ENCODE measurements around the gene SRSF9. TPM values are rescaled to one million over a fixed set of nuclear protein-coding genes. Genes with fewer than 3 reads are reported as not detected.

SRSF9 gene
- total and polyA plus RNA-seq, 2 of the 13 experiments (the other 11 are each of a cell fraction or from before 2014, with no cell fraction given) = 125 to 144 TPM

DNA sequence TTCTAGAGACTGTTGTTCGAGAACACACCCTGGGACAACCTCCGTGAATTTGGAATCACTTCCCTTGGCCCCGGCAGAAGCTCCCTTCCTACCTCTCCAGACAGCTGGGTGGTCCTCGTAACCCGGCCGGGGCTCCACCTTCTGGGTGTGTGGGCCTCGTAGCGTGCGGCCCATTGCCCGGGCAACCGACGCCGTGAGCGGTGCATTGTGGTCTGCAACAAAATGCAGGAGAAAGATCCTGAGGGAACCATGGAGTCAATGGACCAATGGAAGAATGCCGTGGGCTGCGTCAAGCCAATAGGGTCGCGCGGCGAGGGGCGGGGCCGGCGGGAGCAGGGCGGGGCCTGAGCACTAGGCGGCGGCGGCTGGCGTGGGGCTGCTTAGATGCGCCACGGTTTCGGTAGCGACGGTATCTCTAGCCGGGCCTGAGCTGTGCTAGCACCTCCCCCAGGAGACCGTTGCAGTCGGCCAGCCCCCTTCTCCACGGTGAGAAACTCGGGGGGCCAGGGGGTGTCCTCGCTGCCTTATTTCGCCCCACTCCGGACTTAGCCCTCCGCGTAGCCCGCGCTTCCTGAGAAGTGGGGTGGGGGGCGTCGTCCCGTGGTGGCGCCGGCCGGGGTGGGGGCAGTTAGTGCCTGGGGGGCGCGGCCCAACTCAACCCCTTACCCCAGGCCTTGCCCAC, 26.3 kb upstream of the SRSF9 start, which contains the start of gene DYNLL1 (continued):
- peak; percentile 70; the same call in 1 of the 2 replicates for TF ChIP-seq ZNF232 (CRISPR knock-in tag; IDR thresholded peaks at IDR 0.05; ENCODE audit: borderline replicate concordance)
- no peak for TF ChIP-seq FOXM1 (CRISPR knock-in tag; IDR thresholded peaks at IDR 0.05)
- TF ChIP-seq ZBTB3 (CRISPR knock-in tag; IDR thresholded peaks at IDR 0.05; ENCODE audit: borderline replicate concordance, low read depth) = no peak
- TF ChIP-seq, protein P1, sequence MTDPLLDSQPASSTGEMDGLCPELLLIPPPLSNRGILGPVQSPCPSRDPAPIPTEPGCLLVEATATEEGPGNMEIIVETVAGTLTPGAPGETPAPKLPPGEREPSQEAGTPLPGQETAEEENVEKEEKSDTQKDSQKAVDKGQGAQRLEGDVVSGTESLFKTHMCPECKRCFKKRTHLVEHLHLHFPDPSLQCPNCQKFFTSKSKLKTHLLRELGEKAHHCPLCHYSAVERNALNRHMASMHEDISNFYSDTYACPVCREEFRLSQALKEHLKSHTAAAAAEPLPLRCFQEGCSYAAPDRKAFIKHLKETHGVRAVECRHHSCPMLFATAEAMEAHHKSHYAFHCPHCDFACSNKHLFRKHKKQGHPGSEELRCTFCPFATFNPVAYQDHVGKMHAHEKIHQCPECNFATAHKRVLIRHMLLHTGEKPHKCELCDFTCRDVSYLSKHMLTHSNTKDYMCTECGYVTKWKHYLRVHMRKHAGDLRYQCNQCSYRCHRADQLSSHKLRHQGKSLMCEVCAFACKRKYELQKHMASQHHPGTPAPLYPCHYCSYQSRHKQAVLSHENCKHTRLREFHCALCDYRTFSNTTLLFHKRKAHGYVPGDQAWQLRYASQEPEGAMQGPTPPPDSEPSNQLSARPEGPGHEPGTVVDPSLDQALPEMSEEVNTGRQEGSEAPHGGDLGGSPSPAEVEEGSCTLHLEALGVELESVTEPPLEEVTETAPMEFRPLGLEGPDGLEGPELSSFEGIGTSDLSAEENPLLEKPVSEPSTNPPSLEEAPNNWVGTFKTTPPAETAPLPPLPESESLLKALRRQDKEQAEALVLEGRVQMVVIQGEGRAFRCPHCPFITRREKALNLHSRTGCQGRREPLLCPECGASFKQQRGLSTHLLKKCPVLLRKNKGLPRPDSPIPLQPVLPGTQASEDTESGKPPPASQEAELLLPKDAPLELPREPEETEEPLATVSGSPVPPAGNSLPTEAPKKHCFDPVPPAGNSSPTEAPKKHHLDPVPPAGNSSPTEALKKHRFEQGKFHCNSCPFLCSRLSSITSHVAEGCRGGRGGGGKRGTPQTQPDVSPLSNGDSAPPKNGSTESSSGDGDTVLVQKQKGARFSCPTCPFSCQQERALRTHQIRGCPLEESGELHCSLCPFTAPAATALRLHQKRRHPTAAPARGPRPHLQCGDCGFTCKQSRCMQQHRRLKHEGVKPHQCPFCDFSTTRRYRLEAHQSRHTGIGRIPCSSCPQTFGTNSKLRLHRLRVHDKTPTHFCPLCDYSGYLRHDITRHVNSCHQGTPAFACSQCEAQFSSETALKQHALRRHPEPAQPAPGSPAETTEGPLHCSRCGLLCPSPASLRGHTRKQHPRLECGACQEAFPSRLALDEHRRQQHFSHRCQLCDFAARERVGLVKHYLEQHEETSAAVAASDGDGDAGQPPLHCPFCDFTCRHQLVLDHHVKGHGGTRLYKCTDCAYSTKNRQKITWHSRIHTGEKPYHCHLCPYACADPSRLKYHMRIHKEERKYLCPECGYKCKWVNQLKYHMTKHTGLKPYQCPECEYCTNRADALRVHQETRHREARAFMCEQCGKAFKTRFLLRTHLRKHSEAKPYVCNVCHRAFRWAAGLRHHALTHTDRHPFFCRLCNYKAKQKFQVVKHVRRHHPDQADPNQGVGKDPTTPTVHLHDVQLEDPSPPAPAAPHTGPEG (CRISPR knock-in tag; IDR thresholded peaks at IDR 0.05) = no peak
- TF ChIP-seq ZNF160 (CRISPR knock-in tag; IDR thresholded peaks at IDR 0.05) = peak; percentile 68; the same call in 1 of the 2 replicates
- TF ChIP-seq ZNF510 (CRISPR knock-in tag; IDR thresholded peaks at IDR 0.05; ENCODE audit: low read depth) = no peak
- TF ChIP-seq WIZ (CRISPR knock-in tag; IDR thresholded peaks at IDR 0.05) = 0 out of 2 replicates have a peak, but pooled peaks have one; percentile 38
- no peak for TF ChIP-seq MIER2 (CRISPR knock-in tag; IDR thresholded peaks at IDR 0.05)
- TF ChIP-seq ZNF24 (IDR thresholded peaks at IDR 0.05) = no peak
- no peak for TF ChIP-seq PHF5A (CRISPR knock-in tag; IDR thresholded peaks at IDR 0.05; ENCODE audit: low read depth, unreplicated experiment)
- TF ChIP-seq, protein P2, sequence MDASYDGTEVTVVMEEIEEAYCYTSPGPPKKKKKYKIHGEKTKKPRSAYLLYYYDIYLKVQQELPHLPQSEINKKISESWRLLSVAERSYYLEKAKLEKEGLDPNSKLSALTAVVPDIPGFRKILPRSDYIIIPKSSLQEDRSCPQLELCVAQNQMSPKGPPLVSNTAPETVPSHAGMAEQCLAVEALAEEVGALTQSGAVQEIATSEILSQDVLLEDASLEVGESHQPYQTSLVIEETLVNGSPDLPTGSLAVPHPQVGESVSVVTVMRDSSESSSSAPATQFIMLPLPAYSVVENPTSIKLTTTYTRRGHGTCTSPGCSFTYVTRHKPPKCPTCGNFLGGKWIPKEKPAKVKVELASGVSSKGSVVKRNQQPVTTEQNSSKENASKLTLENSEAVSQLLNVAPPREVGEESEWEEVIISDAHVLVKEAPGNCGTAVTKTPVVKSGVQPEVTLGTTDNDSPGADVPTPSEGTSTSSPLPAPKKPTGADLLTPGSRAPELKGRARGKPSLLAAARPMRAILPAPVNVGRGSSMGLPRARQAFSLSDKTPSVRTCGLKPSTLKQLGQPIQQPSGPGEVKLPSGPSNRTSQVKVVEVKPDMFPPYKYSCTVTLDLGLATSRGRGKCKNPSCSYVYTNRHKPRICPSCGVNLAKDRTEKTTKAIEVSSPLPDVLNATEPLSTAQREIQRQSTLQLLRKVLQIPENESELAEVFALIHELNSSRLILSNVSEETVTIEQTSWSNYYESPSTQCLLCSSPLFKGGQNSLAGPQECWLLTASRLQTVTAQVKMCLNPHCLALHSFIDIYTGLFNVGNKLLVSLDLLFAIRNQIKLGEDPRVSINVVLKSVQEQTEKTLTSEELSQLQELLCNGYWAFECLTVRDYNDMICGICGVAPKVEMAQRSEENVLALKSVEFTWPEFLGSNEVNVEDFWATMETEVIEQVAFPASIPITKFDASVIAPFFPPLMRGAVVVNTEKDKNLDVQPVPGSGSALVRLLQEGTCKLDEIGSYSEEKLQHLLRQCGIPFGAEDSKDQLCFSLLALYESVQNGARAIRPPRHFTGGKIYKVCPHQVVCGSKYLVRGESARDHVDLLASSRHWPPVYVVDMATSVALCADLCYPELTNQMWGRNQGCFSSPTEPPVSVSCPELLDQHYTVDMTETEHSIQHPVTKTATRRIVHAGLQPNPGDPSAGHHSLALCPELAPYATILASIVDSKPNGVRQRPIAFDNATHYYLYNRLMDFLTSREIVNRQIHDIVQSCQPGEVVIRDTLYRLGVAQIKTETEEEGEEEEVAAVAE (CRISPR knock-in tag; IDR thresholded peaks at IDR 0.05; ENCODE audit: borderline replicate concordance) = no peak; the same call in 1 of the 2 replicates
- TF ChIP-seq ZNF264 (CRISPR knock-in tag; IDR thresholded peaks at IDR 0.05) = no peak
- peak; percentile 88 for TF ChIP-seq SRY (CRISPR knock-in tag; IDR thresholded peaks at IDR 0.05)
- TF ChIP-seq, protein P3, sequence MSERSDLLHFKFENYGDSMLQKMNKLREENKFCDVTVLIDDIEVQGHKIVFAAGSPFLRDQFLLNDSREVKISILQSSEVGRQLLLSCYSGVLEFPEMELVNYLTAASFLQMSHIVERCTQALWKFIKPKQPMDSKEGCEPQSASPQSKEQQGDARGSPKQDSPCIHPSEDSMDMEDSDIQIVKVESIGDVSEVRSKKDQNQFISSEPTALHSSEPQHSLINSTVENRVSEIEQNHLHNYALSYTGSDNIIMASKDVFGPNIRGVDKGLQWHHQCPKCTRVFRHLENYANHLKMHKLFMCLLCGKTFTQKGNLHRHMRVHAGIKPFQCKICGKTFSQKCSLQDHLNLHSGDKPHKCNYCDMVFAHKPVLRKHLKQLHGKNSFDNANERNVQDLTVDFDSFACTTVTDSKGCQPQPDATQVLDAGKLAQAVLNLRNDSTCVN (CRISPR knock-in tag; IDR thresholded peaks at IDR 0.05; ENCODE audit: borderline replicate concordance) = 0 out of 2 replicates have a peak, but pooled peaks have one; percentile 29
- TF ChIP-seq, protein P4, sequence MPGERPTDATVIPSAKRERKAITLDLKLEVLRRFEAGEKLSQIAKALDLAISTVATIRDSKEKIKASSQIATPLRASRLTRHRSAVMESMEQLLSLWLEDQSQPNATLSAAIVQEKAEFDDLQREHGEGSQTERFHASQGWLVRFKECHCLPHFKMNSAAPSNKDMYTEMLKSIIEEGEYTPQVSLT (CRISPR knock-in tag; IDR thresholded peaks at IDR 0.05; ENCODE audit: borderline replicate concordance, low read depth) = no peak
- TF ChIP-seq ONECUT2 (CRISPR knock-in tag; IDR thresholded peaks at IDR 0.05) = no peak
- TF ChIP-seq REXO4 (CRISPR knock-in tag; IDR thresholded peaks at IDR 0.05; ENCODE audit: borderline replicate concordance) = no peak
- TF ChIP-seq MZF1 (CRISPR knock-in tag; IDR thresholded peaks at IDR 0.05; ENCODE audit: borderline replicate concordance) = no peak

Measured in HepG2 (cell line).